ENCODE measurements around the gene PLEKHF1.
A peak's percentile ranks its signal among the peaks of the same experiment; 100 is the strongest.

Gene PLEKHF1

GRCh38 chr19:29634423-29635130, 30.7 kb upstream of the PLEKHF1 start:
- no peak for DNase-seq

DNA sequence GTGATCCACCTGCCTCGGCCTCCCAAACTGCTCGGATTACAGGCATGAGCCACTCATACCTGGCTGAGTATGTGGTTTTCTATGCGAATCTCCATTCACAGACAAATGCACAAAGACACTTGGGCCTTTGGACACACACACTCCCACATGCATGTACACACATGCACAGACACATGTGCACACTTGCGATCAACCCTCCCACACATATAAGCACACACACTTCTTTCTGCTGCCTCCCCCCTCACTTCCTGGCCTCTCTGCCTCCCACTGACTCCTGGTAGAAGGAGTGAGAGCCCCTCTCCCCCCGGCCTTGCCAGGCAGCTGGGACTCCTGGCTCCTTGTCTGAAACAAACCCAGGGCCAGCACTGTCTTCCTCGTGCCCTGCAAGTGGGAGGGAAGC, 29.3 kb upstream of the PLEKHF1 start:
- no peak for DNase-seq

GRCh38 chr19:29636553-29637360, 28.5 kb upstream of the PLEKHF1 start:
- DNase-seq: peak; percentile 24

DNA sequence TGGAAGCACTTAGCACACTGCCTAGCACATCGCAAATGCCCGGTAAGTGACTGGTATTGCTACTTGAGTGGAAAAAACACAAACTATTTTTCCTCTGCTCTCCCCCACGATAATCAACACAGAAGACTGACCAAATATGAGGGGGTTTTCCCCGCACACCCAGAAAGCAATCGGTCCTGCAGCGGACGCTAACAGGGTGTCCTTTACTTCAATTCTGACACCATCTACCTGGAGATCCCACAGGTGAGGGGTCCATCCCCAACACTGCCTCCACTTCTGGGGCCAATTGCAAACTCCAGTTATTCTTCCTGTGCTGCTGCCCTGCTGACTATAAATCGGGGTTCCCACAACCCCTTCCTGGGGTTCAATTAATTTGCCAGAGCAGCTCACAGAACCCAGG, 26.2 kb upstream of the PLEKHF1 start:
- DNase-seq: no peak

DNA sequence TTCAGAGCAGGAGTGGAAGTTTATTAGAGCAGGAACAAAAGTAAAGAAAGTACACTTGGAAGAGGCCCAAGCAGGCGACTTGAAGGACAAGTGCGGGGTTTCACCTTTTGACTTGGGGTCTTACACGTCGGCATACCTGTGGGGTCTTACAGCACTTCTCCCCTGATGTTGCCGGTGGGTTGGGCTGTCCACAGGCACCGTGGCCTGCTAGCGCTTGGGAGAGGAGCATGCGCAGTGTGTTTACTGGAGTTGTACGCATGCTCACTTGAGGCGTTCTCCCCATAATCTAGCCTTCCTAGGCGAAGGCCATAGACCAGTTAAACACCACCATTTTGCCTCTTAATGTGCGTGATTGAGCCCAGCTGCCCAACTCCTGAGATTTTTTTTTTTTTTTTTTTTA, 25.0 kb upstream of the PLEKHF1 start:
- no peak for DNase-seq

GRCh38 chr19:29641597-29641996, 23.7 kb upstream of the PLEKHF1 start:
- DNase-seq: no peak

- no peak for DNase-seq
These were observed 21.8 kb upstream of the PLEKHF1 start for GRCh38 chr19:29643361-29643935.

- no peak for DNase-seq
These were observed 21.1 kb upstream of the PLEKHF1 start for GRCh38 chr19:29644210-29644609.

DNA sequence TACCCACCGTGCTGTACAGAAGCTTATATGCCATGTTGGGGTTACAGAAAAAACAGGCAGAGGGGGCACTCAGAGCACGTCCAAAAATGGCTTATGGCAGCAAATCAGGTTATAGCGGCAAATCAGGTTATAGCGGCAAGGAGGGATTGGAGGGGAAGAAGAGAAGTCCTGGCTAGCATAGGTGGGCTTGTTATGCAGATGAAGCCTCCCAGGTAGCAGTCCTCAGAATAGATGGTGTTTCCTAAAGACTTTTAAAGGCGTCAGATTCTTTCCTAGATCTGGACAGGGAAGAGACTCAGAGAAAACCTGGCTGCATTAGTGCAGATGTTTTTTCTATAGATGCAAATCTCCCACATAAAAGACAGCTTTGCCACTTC, 19.8 kb upstream of the PLEKHF1 start:
- no peak for DNase-seq

DNA sequence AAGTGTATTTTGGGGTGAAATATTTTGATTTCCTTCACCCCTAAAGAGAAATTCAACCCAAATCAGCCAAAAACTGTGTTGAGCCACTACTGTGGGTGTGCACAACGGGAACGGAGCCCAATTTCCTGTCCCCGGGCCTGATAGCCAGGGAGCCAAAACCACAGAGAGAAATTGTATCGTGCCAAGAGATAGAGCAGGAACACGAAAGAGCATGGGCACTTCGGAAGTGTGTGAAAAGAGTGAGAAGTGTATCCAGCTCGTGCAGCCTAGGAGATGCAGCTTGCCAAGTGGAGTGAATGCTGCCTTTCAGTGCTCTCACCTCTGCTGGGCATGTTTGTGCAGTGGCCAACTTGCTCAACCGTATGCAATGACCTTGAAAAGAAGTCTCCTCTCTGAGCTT, 19.4 kb upstream of the PLEKHF1 start:
- DNase-seq: peak; percentile 46

DNA sequence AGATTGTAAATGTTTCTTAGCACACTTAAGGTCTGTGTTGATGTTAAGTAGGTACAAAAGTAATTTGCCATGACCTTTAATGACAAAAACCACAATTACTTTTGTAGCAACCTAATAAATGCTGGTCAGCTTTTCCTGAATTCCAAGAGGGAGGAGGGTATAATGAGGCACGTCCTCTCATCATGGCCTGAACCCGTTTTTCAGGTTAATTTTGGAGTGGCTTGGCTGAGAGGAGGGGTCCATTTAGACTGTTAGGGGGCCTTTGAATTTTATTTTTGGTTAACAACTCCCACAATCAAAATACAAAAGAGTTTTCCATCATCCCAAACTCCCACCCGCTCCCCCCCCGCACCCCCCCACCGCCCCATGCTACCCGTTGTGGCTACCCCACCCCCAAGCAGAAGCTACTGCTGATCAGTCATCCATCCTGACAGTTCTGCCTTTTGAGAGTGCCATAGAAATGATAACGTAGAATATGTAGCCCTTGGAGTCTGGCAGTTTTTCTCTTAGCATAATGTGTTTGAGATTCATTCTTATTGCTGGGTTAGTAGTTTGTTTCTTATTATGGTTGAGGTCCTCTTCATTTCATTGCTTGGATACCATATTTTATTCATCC, 14.4 kb upstream of the PLEKHF1 start:
- DNase-seq: no peak

DNA sequence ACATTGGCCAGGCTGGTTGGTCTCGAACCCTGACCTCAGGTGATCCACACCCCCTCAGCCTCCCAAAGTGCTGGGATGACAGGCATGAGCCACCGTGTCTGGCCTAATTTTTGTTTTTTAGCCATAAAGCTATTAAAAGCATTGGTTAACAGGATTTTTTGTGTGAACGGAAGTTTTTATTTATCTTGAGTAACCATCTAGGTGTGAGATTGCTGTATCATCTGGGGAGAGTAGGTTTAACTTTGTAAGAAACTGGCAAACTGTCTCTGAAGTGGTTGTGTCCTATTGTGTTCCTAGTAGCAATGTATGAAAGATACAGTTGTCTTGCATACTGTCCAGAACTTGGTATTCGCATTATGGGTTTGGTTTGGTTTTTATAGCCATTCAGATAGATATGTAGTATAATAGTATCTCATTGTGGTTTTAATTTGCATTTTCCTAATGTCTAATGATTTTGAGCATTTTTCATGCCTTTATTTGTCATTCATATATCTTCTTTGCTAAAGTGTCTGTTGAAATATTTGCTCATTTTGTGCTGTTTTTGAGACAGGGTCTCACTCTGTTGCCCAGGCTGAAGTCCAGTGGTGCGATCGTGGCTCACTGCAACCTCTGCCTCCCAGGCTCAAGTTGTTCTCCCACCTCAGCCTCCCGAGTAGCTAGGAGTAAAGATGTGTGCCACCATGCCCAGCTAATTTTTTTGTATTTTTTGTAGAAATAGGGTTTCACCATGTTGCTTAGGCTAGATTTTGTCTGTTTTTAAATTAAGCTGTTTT, 13.5 kb upstream of the PLEKHF1 start:
- no peak for DNase-seq

GRCh38 chr19:29653398-29653797, 11.9 kb upstream of the PLEKHF1 start:
- no peak for DNase-seq

DNA sequence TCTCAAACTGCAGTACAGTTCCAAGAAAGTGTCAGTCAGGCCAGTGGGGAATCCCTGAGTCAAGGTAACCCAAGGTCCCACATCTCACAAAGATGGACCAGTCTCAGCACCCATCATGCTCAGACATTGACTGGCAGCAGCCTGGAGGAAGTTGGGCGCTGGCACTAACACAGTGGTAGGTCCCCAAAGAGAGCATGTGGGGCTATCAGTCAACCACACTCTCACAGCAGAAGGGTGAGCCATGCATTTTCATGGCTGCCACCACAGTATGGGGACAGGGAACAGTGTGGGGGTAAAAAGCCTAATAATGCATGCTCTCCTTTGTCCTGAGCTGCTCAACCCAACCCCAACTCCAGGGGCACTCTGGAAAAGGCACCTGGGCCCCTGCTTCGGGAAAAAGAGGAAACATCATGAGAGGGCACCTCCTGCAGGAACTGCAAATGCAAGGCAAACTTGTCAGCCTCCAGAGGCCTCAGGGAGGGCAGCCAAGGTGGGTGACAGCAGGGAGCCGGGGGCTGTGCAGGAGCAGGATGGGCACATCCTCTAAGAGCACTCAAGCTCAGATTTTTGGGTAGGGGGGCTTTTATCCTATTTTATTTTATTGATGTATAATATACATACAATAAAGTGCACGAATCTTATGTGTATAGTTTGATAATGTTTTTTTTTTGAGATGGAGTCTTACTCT, 9.5 kb upstream of the PLEKHF1 start:
- no peak for DNase-seq

DNA sequence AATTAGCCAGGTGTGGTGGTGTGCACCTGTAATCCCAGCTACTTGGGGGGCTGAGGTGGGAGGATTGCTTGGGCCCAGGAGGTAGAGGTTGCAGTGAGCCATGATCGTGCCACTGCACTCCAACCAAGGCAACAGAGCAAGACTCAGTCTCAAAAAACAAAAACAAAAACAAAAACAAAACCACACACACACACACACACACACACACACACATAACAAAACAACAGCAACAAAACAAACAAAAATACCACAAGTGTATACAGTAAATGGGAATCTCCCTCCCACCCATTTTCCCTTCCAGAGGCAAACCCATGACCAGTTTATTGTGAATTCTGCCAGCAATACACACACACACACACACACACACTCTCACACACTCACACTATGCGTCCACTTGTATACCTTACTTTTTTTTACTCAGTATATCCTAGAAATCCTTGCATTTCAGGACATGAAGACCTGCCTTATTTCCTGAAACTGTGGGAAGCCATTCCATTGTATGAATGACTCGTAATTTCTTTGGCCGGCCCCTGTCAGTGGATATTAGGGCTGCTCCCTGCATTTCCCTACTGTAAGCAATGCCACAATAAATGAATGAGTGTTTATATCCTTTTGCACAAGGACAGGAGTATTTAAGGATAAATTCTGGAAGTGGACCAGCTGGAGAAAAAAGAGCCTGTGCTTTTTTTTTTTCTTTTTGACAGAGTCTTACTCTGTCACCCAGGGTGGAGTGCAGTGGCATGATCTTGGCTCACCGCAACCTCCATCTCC, 6.9 kb upstream of the PLEKHF1 start:
- DNase-seq: peak; percentile 14

GRCh38 chr19:29660835-29661234, 4.4 kb upstream of the PLEKHF1 start:
- DNase-seq: no peak

GRCh38 chr19:29662278-29662603, 3.0 kb upstream of the PLEKHF1 start:
- no peak for DNase-seq

- peak; percentile 92 for DNase-seq
These were observed 2.5 kb upstream of the PLEKHF1 start for GRCh38 chr19:29662604-29663404.

- peak; percentile 52 for DNase-seq
These were observed 1.2 kb upstream of the PLEKHF1 start for GRCh38 chr19:29663861-29664752.

Measured in fibroblast of skin of scalp (primary cell).